ENCODE results near the gene ARRDC2. TPM values are rescaled to one million over a fixed set of nuclear protein-coding genes. Genes with fewer than 3 reads are reported as not detected.

ARRDC2 gene
- total and polyA plus RNA-seq, 4 donors = 40.6 to 104 (median 71.5) TPM

- WGBS, 2 donors = 86 to 96% methylated on average over 3 of the region's 3 CpGs
- ATAC-seq (ENCODE audit: low FRiP score) = no peak
- Histone ChIP-seq H3K4me3 (ENCODE audit: low read length in 2 of 2) (no peak overlapping the region), H3K4me1 (ENCODE audit: control insufficient read depth in 1 of 2, insufficient read depth in 2 of 2, low read length in 2 of 2) (no peaks in the 10 kb centered on the region), H3K36me3 (ENCODE audit: control insufficient read depth in 1 of 2, insufficient read depth in 2 of 2, low read length in 1 of 2) (no peaks in the 10 kb centered on the region), H3K27me3 (ENCODE audit: control insufficient read depth in 1 of 2, insufficient read depth in 2 of 2, low read length in 1 of 2) (no peaks in the 10 kb centered on the region), H3K9me3 (ENCODE audit: control insufficient read depth, low read length) (no peaks in the 10 kb centered on the region), H3K27ac (ENCODE audit: low read depth in 1 of 2, low read length in 2 of 2) (no peak overlapping the region)
- intact Hi-C loops (cut with DNase I) = loop anchor here in 1 of 2 donors (1.0 kb wide), 1 partner anchor 15 kb away; no protein-coding TSS in a partner anchor
- DNase-seq = no peak
Measured at GRCh38 chr19:18043676-18044075, 35.7 kb downstream of the ARRDC2 start.

GRCh38 chr19:18044825-18045304 lies 36.9 kb downstream of the ARRDC2 start:
- Histone ChIP-seq H3K36me3 (ENCODE audit: control insufficient read depth in 1 of 2, insufficient read depth in 2 of 2, low read length in 1 of 2) (no peaks in the 10 kb centered on the region), H3K9me3 (ENCODE audit: control insufficient read depth, low read length) (no peaks in the 10 kb centered on the region), H3K27ac (ENCODE audit: low read depth in 1 of 2, low read length in 2 of 2) (peak overlapping the region in 1 of 2 donors; percentile 79), H3K4me3 (ENCODE audit: low read length in 2 of 2) (peak overlapping the region in 1 of 2 donors; percentile 27), H3K27me3 (ENCODE audit: control insufficient read depth in 1 of 2, insufficient read depth in 2 of 2, low read length in 1 of 2) (no peaks in the 10 kb centered on the region), H3K4me1 (ENCODE audit: control insufficient read depth in 1 of 2, insufficient read depth in 2 of 2, low read length in 2 of 2) (no peaks in the 10 kb centered on the region)
- peak; percentile 86 to 91 for DNase-seq
- WGBS, 2 donors = 12 to 13% methylated on average over 11 to 12 of the region's 12 CpGs
- intact Hi-C loops (cut with DNase I) = no loop called here
- ATAC-seq (ENCODE audit: low FRiP score) = peak; percentile 59

- intact Hi-C loops (cut with DNase I) = no loop called here
- Histone ChIP-seq H3K36me3 (ENCODE audit: control insufficient read depth in 1 of 2, insufficient read depth in 2 of 2, low read length in 1 of 2) (no peaks in the 10 kb centered on the region), H3K27me3 (ENCODE audit: control insufficient read depth in 1 of 2, insufficient read depth in 2 of 2, low read length in 1 of 2) (no peaks in the 10 kb centered on the region), H3K27ac (ENCODE audit: low read depth in 1 of 2, low read length in 2 of 2) (peak overlapping the region in 1 of 2 donors; percentile 79), H3K4me3 (ENCODE audit: low read length in 2 of 2) (no peak overlapping the region), H3K9me3 (ENCODE audit: control insufficient read depth, low read length) (no peaks in the 10 kb centered on the region), H3K4me1 (ENCODE audit: control insufficient read depth in 1 of 2, insufficient read depth in 2 of 2, low read length in 2 of 2) (no peaks in the 10 kb centered on the region)
- WGBS, 2 donors = 80 to 86% methylated on average over 7 of the region's 7 CpGs
- ATAC-seq (ENCODE audit: low FRiP score) (no peak), DNase-seq (no peak)
Measured at GRCh38 chr19:18045307-18046050, 37.5 kb downstream of the ARRDC2 start.

GRCh38 chr19:18046059-18046718 lies 38.2 kb downstream of the ARRDC2 start:
- Histone ChIP-seq H3K4me1 (ENCODE audit: control insufficient read depth in 1 of 2, insufficient read depth in 2 of 2, low read length in 2 of 2) (no peaks in the 10 kb centered on the region), H3K27ac (ENCODE audit: low read depth in 1 of 2, low read length in 2 of 2) (peak overlapping the region in 1 of 2 donors; percentile 23), H3K9me3 (ENCODE audit: control insufficient read depth, low read length) (no peaks in the 10 kb centered on the region), H3K4me3 (ENCODE audit: low read length in 2 of 2) (no peak overlapping the region), H3K27me3 (ENCODE audit: control insufficient read depth in 1 of 2, insufficient read depth in 2 of 2, low read length in 1 of 2) (no peaks in the 10 kb centered on the region), H3K36me3 (ENCODE audit: control insufficient read depth in 1 of 2, insufficient read depth in 2 of 2, low read length in 1 of 2) (no peaks in the 10 kb centered on the region)
- 72 to 74% methylated on average over 14 of the region's 14 CpGs for WGBS, 2 donors
- DNase-seq (peak; percentile 56 to 81), ATAC-seq (ENCODE audit: low FRiP score) (no peak)
- intact Hi-C loops (cut with DNase I) = no loop called here

- no peaks in the 10 kb centered on the region for H3K27me3 ChIP-seq (ENCODE audit: control insufficient read depth in 1 of 2, insufficient read depth in 2 of 2, low read length in 1 of 2)
- no peaks in the 10 kb centered on the region for H3K4me1 ChIP-seq (ENCODE audit: control insufficient read depth in 1 of 2, insufficient read depth in 2 of 2, low read length in 2 of 2)
- H3K27ac ChIP-seq (ENCODE audit: low read depth in 1 of 2, low read length in 2 of 2) = peak overlapping the region in 1 of 2 donors; percentile 66
- DNase-seq (peak; percentile 98 to 99), ATAC-seq (ENCODE audit: low FRiP score) (peak; percentile 92)
- H3K36me3 ChIP-seq (ENCODE audit: control insufficient read depth in 1 of 2, insufficient read depth in 2 of 2, low read length in 1 of 2) = no peaks in the 10 kb centered on the region
- intact Hi-C loops (cut with DNase I) = loop anchor here in 1 of 2 donors (2.0 kb wide), 1 partner anchor 29 kb away; no protein-coding TSS in a partner anchor
- H3K9me3 ChIP-seq (ENCODE audit: control insufficient read depth, low read length) = no peaks in the 10 kb centered on the region
- no peak overlapping the region for H3K4me3 ChIP-seq (ENCODE audit: low read length in 2 of 2)
- WGBS, 2 donors = 7 to 14% methylated on average over 9 to 10 of the region's 10 CpGs
Measured at GRCh38 chr19:18049385-18049784, 41.4 kb downstream of the ARRDC2 start.

GRCh38 chr19:18051887-18052286 lies 43.9 kb downstream of the ARRDC2 start:
- H3K36me3 ChIP-seq (ENCODE audit: control insufficient read depth in 1 of 2, insufficient read depth in 2 of 2, low read length in 1 of 2) = no peaks in the 10 kb centered on the region
- no peaks in the 10 kb centered on the region for H3K9me3 ChIP-seq (ENCODE audit: control insufficient read depth, low read length)
- intact Hi-C loops (cut with DNase I) = loop anchor here in 1 of 2 donors (2.0 kb wide), 1 partner anchor 31 kb away; no protein-coding TSS in a partner anchor
- H3K27me3 ChIP-seq (ENCODE audit: control insufficient read depth in 1 of 2, insufficient read depth in 2 of 2, low read length in 1 of 2) = no peaks in the 10 kb centered on the region
- WGBS, 2 donors = 3 to 5% methylated on average over 23 to 31 of the region's 31 CpGs
- peak; percentile 66 for ATAC-seq (ENCODE audit: low FRiP score)
- no peak overlapping the region for H3K4me3 ChIP-seq (ENCODE audit: low read length in 2 of 2)
- peak overlapping the region in 1 of 2 donors; percentile 54 for H3K27ac ChIP-seq (ENCODE audit: low read depth in 1 of 2, low read length in 2 of 2)
- DNase-seq = peak; percentile 82 to 88
- H3K4me1 ChIP-seq (ENCODE audit: control insufficient read depth in 1 of 2, insufficient read depth in 2 of 2, low read length in 2 of 2) = no peaks in the 10 kb centered on the region

GRCh38 chr19:18053576-18054219 lies 45.7 kb downstream of the ARRDC2 start:
- peak overlapping the region in 1 of 2 donors; percentile 9 for H3K27ac ChIP-seq (ENCODE audit: low read depth in 1 of 2, low read length in 2 of 2)

GRCh38 chr19:18055967-18056366 lies 48.0 kb downstream of the ARRDC2 start:
- intact Hi-C loops (cut with DNase I) = loop anchor here in 1 of 2 donors (5.0 kb wide), 1 partner anchor 109 kb away; no protein-coding TSS in a partner anchor
- H3K27ac ChIP-seq (ENCODE audit: low read depth in 1 of 2, low read length in 2 of 2) = no peak overlapping the region
- 84 to 90% methylated on average over 5 of the region's 5 CpGs for WGBS, 2 donors

More at GRCh38 chr19:18053576-18054219, 45.7 kb downstream of the ARRDC2 start:
- no peaks in the 10 kb centered on the region for H3K9me3 ChIP-seq (ENCODE audit: control insufficient read depth, low read length)
- ATAC-seq (ENCODE audit: low FRiP score) (no peak), DNase-seq (peak in 1 of 2 donors; percentile 59)
- H3K4me3 ChIP-seq (ENCODE audit: low read length in 2 of 2) = no peak overlapping the region
- intact Hi-C loops (cut with DNase I) = no loop called here
- H3K27me3 ChIP-seq (ENCODE audit: control insufficient read depth in 1 of 2, insufficient read depth in 2 of 2, low read length in 1 of 2) = no peaks in the 10 kb centered on the region
- H3K36me3 ChIP-seq (ENCODE audit: control insufficient read depth in 1 of 2, insufficient read depth in 2 of 2, low read length in 1 of 2) = no peaks in the 10 kb centered on the region
- H3K4me1 ChIP-seq (ENCODE audit: control insufficient read depth in 1 of 2, insufficient read depth in 2 of 2, low read length in 2 of 2) = no peaks in the 10 kb centered on the region
- 38 to 46% methylated on average over 9 of the region's 9 CpGs for WGBS, 2 donors

More at GRCh38 chr19:18055967-18056366, 48.0 kb downstream of the ARRDC2 start:
- no peaks in the 10 kb centered on the region for H3K27me3 ChIP-seq (ENCODE audit: control insufficient read depth in 1 of 2, insufficient read depth in 2 of 2, low read length in 1 of 2)
- H3K4me3 ChIP-seq (ENCODE audit: low read length in 2 of 2) = no peak overlapping the region
- H3K9me3 ChIP-seq (ENCODE audit: control insufficient read depth, low read length) = no peaks in the 10 kb centered on the region
- no peaks in the 10 kb centered on the region for H3K36me3 ChIP-seq (ENCODE audit: control insufficient read depth in 1 of 2, insufficient read depth in 2 of 2, low read length in 1 of 2)
- no peak for DNase-seq
- no peak for ATAC-seq (ENCODE audit: low FRiP score)
- no peaks in the 10 kb centered on the region for H3K4me1 ChIP-seq (ENCODE audit: control insufficient read depth in 1 of 2, insufficient read depth in 2 of 2, low read length in 2 of 2)

All from aorta (tissue), 5 donors.